ENCODE results near the gene SIRPA.

Gene SIRPA

DNA sequence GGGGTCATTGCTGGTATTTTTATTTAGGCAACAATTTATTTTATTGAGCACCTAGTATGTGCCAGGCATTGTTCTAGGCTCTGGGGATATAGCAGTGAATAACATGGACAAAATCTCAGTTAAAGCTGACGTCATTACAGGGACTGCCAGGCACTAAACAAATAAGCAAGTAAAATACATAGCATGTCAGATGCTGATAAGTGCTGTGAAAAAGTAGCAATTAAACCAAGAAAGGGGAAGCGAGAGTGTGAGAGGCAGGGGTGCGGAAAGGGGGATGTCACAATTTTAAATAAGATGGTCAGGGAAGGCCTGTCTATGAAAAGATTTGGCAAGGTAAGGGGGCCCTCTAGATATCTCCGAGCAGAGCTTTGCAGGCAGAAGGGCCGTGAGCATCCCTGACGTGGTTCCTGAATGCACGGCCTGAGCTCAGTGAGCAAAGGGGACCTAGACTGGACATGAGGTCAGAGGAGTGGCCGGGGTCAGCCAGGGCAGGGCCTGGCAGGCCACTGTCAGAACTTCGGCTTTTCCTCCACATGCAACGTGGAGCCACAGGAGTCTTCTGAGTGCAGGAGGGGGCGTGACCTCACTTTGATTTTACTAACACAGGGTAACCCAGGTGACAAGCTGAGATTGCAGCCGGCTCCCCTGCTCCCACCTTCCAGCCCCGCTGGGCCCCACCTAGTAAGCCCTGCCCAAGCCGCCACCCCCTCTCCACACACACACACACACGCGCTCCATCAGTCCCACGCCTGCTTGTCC, 24.2 kb upstream of the SIRPA start:
- DNase-seq: no peak

DNA sequence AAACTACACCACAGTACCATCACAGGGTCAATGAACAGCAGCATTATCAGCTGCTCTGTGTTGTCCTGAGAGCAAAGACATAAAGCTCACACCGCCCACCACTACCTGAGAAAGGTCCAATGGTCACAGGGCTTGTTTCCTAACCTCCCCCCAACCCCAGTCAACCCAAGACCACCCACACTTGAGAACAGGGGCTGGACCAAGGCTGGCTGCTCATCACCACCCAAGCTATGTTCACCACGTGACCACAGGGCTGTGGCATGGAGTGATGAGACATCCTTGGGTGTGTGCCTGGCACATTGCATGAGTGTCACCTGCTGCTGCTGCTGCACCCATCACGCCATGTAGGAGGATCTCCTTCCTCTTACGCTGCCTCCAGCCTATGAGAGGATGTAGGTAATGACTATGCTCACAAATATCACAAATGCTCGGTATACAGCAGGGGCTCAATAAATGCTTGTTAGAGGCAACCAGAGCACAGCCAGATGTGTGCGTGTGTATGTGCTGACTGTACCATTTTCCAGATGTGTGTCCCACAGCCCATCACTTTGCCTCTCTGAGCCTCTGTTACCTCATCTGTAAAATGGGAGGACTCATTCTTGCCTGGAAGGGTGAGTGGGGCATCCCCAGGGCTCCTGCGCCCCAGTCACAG, 23.3 kb upstream of the SIRPA start:
- no peak for DNase-seq

GRCh38 chr20:1872459-1873097, 22.6 kb upstream of the SIRPA start:
- no peak for DNase-seq

DNA sequence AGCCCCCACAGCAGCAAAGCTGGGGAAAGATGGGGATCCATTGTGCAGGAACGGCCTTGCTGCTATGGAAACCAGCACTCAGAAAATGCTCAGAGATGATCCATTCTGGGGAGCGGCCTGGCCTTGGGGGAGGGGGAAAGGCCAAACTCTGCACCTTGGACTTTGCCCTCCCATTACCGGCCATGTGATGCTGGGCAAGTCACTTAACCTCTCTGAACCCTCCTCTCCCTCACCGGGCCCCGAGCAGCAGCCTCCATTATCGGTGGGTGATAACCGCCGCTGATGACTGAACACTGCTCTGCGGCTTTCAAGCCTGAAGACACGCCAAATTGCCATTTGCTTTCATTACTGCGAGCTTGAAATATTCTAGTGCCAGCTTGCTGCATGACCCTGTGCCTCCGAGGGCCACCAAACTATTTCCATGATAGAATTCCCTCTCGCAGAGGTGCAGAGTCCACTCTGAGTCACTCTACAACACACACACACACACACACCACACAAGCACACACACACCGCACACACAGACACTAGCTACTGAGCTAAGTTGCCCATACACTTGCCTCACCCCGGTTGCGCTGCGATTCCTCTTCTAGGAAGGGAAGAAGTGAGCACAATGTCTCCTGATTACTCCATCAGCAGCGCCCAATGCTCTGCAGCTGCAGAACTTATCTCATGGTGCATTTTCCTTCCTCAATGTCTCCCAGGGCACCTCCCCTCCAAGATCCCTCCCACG, 20.6 kb upstream of the SIRPA start:
- DNase-seq: peak; percentile 2

GRCh38 chr20:1875183-1875554, 20.0 kb upstream of the SIRPA start:
- no peak for DNase-seq

GRCh38 chr20:1875762-1876161, 19.4 kb upstream of the SIRPA start:
- no peak for DNase-seq

DNA sequence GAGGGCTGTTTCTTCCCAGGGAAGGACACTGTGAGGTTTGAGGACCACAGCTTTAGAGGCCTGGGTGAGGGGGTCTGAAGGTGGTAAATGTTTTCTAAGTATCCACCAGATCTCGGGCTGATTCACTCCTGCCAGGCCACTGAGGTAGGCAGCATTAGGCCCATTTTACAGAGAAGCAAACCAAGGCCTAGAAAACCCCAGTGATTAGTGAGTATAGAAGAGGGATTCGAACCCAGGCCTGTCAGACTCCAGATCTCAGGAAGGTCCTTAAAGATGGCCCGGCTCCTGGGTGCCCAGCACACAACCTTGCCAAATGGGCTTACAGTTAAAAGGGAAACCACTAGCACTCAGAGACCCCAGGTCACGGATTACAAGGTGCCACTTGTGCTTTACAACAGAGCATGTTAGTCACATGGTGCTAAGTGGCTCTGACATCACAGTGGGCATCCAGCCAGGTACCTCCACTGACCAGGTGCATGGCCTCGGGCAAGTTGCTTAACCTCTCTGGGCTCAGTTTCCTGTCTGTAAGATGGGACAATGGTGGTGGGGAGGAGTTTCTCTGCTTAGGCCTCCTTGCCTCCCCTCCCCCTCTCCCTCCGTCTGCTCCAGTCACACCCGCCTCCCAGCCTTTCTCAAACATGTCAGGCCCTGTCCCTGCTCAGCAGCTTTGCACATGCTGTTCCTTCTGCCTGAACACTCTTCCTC, 18.8 kb upstream of the SIRPA start:
- DNase-seq: no peak

DNA sequence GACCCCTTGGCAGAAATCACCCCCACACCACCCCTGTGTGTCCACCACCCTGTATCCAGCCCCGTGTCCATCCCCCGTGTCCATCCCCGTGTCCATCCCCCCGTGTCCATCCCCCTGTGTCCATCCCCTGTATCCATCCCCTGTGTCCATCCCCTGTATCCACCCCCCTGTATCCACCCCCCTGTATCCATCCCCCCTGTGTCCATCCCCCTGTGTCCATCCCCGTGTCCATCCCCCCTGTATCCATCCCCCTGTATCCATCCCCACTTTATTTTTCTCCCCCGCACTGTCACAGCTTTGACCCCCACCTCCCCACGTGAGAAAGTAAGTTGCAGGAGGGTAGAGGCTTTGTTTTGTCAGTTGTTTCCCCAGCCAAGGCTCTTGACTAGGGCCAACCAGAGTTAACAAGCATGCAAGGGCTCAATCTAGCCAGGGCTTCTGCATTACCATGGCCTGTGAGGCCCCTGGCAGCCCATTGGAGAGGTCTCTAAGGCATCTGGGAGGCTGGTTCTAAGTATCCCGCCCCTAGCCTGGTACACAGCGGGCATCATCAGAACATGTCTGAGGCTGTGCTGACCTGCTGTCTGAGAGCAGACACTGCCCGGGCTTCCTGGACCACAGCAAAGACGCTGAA, 18.1 kb upstream of the SIRPA start:
- no peak for DNase-seq

- DNase-seq: no peak
Measured at GRCh38 chr20:1877609-1878200, 17.5 kb upstream of the SIRPA start.

DNA sequence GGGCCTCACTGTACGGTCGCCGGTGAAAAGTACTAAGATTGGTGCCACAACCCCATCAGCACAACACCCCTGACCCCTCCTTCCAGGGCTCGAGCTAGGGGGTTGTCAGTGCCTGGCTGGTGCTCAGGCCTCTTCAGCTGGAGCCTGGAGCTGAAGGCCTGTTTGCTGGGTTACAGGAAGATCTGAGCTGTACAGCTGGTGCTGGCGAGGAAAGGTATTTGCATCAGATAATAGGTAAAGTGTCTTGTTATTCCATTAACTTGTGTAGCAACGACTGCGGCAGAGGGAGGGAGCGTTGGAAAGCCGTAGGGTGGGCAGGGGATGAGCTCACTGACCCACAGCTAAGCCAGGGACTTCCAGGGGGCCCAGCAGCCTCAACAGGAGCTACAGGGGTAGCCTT, 15.8 kb upstream of the SIRPA start:
- no peak for DNase-seq

DNA sequence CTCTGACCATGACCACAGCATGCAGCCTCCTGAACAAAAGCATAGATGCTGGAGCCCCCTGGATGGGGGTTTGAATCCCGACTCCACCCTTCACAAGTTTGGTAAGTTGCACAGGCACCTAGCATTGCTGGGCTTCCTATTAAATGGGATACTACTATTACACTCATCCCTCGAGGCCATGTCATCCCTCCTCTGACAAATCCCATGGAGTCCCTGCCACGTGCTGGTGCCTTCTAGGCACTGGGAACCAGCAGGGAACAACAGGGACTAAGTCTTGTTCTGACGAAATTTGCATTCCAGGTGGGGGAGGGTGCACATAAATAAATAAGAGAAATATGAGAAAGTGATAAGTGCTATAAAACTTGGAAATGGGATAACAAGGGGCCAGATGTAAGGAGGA, 15.3 kb upstream of the SIRPA start:
- DNase-seq: no peak

DNA sequence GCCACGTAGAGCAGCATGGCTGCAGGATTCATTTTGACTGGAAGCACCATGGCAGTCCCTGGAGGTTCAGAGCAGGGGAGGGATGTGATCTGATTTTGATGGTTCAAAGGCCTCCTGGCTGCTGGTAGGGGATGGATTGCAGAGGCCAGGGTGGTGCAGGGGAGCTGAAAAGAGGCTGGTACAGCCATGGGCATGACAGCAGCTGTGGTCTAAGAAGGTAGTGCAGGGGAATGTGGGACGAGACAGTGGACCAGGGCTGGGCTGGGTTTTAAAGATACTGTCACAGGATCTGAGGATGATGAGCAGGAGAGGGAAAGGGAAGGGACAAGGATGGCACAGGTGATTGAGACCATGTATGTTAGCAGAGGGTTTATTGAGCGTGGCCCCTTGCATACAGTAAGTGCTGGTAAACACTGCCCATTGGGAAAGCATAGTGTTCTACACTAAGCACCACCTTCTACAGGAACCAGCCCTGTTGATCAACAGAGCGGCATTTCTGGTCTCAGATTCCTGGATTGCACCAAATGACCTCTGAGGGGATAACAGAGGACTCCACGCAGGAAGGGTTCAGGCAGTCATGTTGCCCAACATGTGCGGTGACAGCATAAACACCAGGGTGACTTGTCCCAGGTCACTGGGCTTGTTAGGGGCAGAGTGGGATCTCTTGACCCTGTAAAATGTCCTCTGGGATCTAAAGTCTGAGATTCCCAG, 14.5 kb upstream of the SIRPA start:
- DNase-seq: no peak

GRCh38 chr20:1881240-1881835, 13.9 kb upstream of the SIRPA start:
- no peak for DNase-seq

GRCh38 chr20:1882026-1882425, 13.2 kb upstream of the SIRPA start:
- DNase-seq: no peak

DNA sequence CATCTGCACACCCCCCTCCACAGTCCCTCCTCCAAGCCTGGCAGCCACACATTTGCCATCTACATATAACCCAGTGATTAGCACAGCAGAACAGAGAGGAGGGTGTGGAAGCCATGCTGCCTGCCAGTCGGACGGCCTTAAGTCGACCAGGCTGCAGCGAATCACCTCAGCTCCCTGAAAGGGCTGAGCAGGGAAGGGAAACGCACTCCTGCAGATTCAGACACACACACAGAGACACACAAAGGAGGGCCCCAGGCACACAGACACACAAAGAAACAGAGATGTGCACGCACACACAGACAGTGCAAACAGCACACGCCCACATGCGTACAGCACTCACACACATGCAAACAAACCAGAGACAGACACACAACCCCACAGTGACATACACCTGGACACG, 11.2 kb upstream of the SIRPA start:
- no peak for DNase-seq

GRCh38 chr20:1885254-1885653, 10.0 kb upstream of the SIRPA start:
- DNase-seq: no peak

- DNase-seq: no peak
Measured at GRCh38 chr20:1885940-1886693, 9.1 kb upstream of the SIRPA start.

- no peak for DNase-seq
Measured at GRCh38 chr20:1887321-1887720, 7.9 kb upstream of the SIRPA start.

GRCh38 chr20:1887756-1888155, 7.5 kb upstream of the SIRPA start:
- no peak for DNase-seq

GRCh38 chr20:1888796-1889463, 6.3 kb upstream of the SIRPA start:
- DNase-seq: no peak

All from NCI-H1092 treated with DMSO at 0.1 percent for 48 hours (cell line).